HepG2 (cell line): ENCODE results near the gene BRSK2. TPM values are rescaled to one million over a fixed set of nuclear protein-coding genes. Genes with fewer than 3 reads are reported as not detected.

Experiments used
- ATAC-seq: fragments of 200-7000 bp; cut with Tn5 transposase; 3 replicates; pipeline ENCODE4 v1.9.1; 2020; ENCODE audit warnings: mild to moderate bottlenecking, moderate library complexity
- BruUV-seq: library from RNA; stranded (reverse); fragments of 400-500 nt; replicated peaks from 2 replicates; lab custom pipeline; 2021; lab: Mats Ljungman, UMichigan
- CTCF ChIA-PET: fragments of 300-600 bp; formaldehyde crosslinking; extraction: SDS; loops from one replicate; lab custom pipeline; 2021; ENCODE audit warnings: low total read pairs, inconsistent platforms, low intra/inter-chr PET ratio; lab: Yijun Ruan, JAX
- POLR2A ChIA-PET: fragments of 350-600 bp; sonication (Branson Sonifier 250); formaldehyde crosslinking; loops from one replicate; lab custom pipeline; 2020; ENCODE audit warnings: antibody characterized with exemption, inconsistent platforms; lab: Yijun Ruan, JAX
- DNase-seq: peaks from one replicate; pipeline ENCODE4 v3.0.0-alpha.2; 2015; ENCODE audit warnings: low spot score
- FAIRE-seq: peaks from 3 replicates; lab custom pipeline; 2011; peaks lifted over from hg19 to GRCh38; lab: Jason Lieb, UNC
- H2AFZ ChIP-seq: one replicate; pipeline ENCODE4 v1.6.1; 2011; ENCODE audit warnings: low read length, inconsistent platforms
- H3K27ac ChIP-seq: fragments of 300-600 bp; 3 replicates; pipeline ENCODE4 v1.8.0; 2011; ENCODE audit warnings: mixed run types, mild to moderate bottlenecking, mixed read lengths, low read length, inconsistent platforms; ENCODE audit not compliant: insufficient read depth; ENCODE audit errors: extremely low read length
- H3K27me3 ChIP-seq, 2 experiments: fragments of 200-600 bp in 1 of 2; 2 replicates in 1 of 2; 3 replicates in 1 of 2; pipeline versions ENCODE4 v1.6.0 to v1.8.0; 2011; ENCODE audit warnings: low read length in 2 of 2, mild to moderate bottlenecking in 2 of 2, moderate library complexity in 2 of 2, inconsistent platforms in 1 of 2; ENCODE audit not compliant: insufficient read depth in 2 of 2, control insufficient read depth in 1 of 2
- H3K36me3 ChIP-seq, 2 experiments: fragments of 200-600 bp in 1 of 2; replicated peaks in 1 of 2; 2 replicates in 1 of 2; 3 replicates in 1 of 2; pipeline versions ENCODE4 v1.5.1 to v1.8.0; 2011; ENCODE audit warnings: low read length in 2 of 2, inconsistent platforms in 1 of 2; ENCODE audit not compliant: insufficient read depth in 2 of 2, control insufficient read depth in 1 of 2
- H3K4me1 ChIP-seq: 2 replicates; pipeline ENCODE4 v1.5.1; 2012; ENCODE audit warnings: low read length, inconsistent platforms; ENCODE audit not compliant: insufficient read depth
- H3K4me2 ChIP-seq: 2 replicates; pipeline ENCODE4 v1.6.0; 2011; ENCODE audit warnings: low read depth, low read length, inconsistent platforms
- H3K4me3 ChIP-seq, 3 experiments: fragments of 200-600 bp in 1 of 3; sonication (generic), shearing (Covaris generic) in 1 of 3; replicated peaks in 1 of 3; 2 replicates each; pipeline ENCODE4 v1.5.1; 2011 to 2016; ENCODE audit warnings: low read length in 3 of 3, inconsistent platforms in 2 of 3, low read depth in 2 of 3, mild to moderate bottlenecking in 2 of 3, control low read depth in 1 of 3, mixed read lengths in 1 of 3; ENCODE audit not compliant: insufficient read depth in 1 of 3
- H3K79me2 ChIP-seq: one replicate; pipeline ENCODE4 v1.6.1; 2011; ENCODE audit warnings: low read length, inconsistent platforms; ENCODE audit not compliant: insufficient read depth
- H3K9ac ChIP-seq: 2 replicates; pipeline ENCODE4 v1.6.0; 2011; ENCODE audit warnings: mild to moderate bottlenecking, low read depth, low read length, inconsistent platforms; ENCODE audit not compliant: insufficient read depth
- H3K9me3 ChIP-seq: 2 replicates; pipeline ENCODE4 v1.5.1; 2012; ENCODE audit warnings: mild to moderate bottlenecking, low read length
- H4K20me1 ChIP-seq: 2 replicates; pipeline ENCODE4 v1.6.0; 2011; ENCODE audit warnings: inconsistent platforms, mild to moderate bottlenecking, low read length, moderate library complexity; ENCODE audit not compliant: insufficient read depth
- BHLHE40 ChIP-seq: IDR thresholded peaks from 2 replicates; pipeline ENCODE4 v1.6.1; 2011; ENCODE audit warnings: low read length, improper control_type of control experiment
- CEBPG ChIP-seq: IDR thresholded peaks from 2 replicates; pipeline ENCODE4 v1.6.1; 2016
- CREB1 ChIP-seq, 2 experiments: fragments of 450-650 bp in 1 of 2; IDR thresholded peaks; 2 replicates each; pipeline ENCODE4 v1.6.1; 2016 to 2017; ENCODE audit warnings: control low read depth in 1 of 2, mild to moderate bottlenecking in 1 of 2, missing compliant biosample characterization in 1 of 2, missing genetic modification characterization in 1 of 2
- NFE2L1 ChIP-seq: sonication (generic); formaldehyde crosslinking; IDR thresholded peaks from 2 replicates; pipeline ENCODE4 v1.4.0; 2020; ENCODE audit warnings: missing genetic modification reagents, mild to moderate bottlenecking, borderline replicate concordance
- SIN3A ChIP-seq: IDR thresholded peaks from 2 replicates; pipeline ENCODE4 v1.6.1; 2011; ENCODE audit warnings: low read depth, mild to moderate bottlenecking, control low read depth, low read length, borderline replicate concordance
- SRSF1 ChIP-seq: fragments of 200-400 bp; formaldehyde crosslinking; optimal IDR thresholded peaks from 2 replicates; pipeline ENCODE3; 2017; ENCODE audit warnings: mild to moderate bottlenecking, low read depth, low read length, moderate library complexity
- TP53 ChIP-seq: sonication (generic); formaldehyde crosslinking; conservative IDR thresholded peaks from 2 replicates; pipeline ENCODE4 v1.4.0; 2020; ENCODE audit warnings: missing genetic modification reagents
- ZNF446 ChIP-seq: sonication (generic); formaldehyde crosslinking; IDR thresholded peaks from 2 replicates; pipeline ENCODE4 v1.5.0; 2020; ENCODE audit warnings: mild to moderate bottlenecking, missing genetic modification reagents
- whole genome bisulfite sequencing: methylation state at CpG from one replicate; pipeline ENCODE4 v1.1.6; 2017; ENCODE audit warnings: low lambda C conversion rate; 5-methylcytosine and 5-hydroxymethylcytosine counted together
- in situ Hi-C: cut with HindIII; loops from 2 replicates; pipeline ENCODE4 v1.10.0; 2017; ENCODE audit warnings: low pct_unique_long_range_greater_than_20kb; ENCODE audit not compliant: extremely low pct_ligation_motif_present
- intact Hi-C: fragments of 100-400 bp; cut with micrococcal nuclease; formaldehyde crosslinking; loops from one replicate; pipeline ENCODE4 v1.10.0; 2022; ENCODE audit not compliant: unreplicated experiment
- polyA plus RNA-seq, 8 experiments: library from polyadenylated mRNA; depleted of rRNA in 3 of 8; stranded (reverse) in 7 of 8; unstranded in 1 of 8; fragments of >200 nt; fragmentation: Illumina TruSeq in 4 of 8; extraction: Trizol in 4 of 8; gene quantifications; 2 replicates each; pipeline versions ENCODE4 v1.2.1 to v1.2.3, GENCODE V29; 2011 to 2016; ENCODE audit warnings: low read depth in 4 of 8, missing spikeins in 1 of 8, mixed read lengths in 1 of 8; ENCODE audit not compliant: insufficient read depth in 1 of 8
- total RNA-seq, 5 experiments: library from RNA; depleted of rRNA; stranded (reverse); fragments of >200 nt; fragmentation: Illumina TruSeq; extraction: Trizol; gene quantifications; 2 replicates each; pipeline ENCODE4 v1.2.3, GENCODE V29; 2016; ENCODE audit warnings: low read depth in 1 of 5
- TF ChIP-seq, protein P1 (sequence below): sonication (generic); formaldehyde crosslinking; IDR thresholded peaks from 2 replicates; pipeline ENCODE4 v1.8.1; 2023; ENCODE audit warnings: mild to moderate bottlenecking, missing genetic modification reagents, borderline replicate concordance
- TF ChIP-seq, protein P2 (sequence below): sonication (generic); formaldehyde crosslinking; IDR thresholded peaks from 2 replicates; pipeline ENCODE4 v1.4.0; 2020; ENCODE audit warnings: missing genetic modification reagents, borderline replicate concordance
- TF ChIP-seq, protein P3 (sequence below): sonication (generic); formaldehyde crosslinking; IDR thresholded peaks from 2 replicates; pipeline ENCODE4 v1.5.1; 2020; ENCODE audit warnings: missing genetic modification reagents, mild to moderate bottlenecking, borderline replicate concordance
- TF ChIP-seq, protein P4 (sequence below): sonication (generic); formaldehyde crosslinking; IDR thresholded peaks from 2 replicates; pipeline ENCODE4 v1.4.0; 2020; ENCODE audit warnings: missing genetic modification reagents

Gene BRSK2
- total and polyA plus RNA-seq, 2 of the 13 experiments (the other 11 are each of a cell fraction or from before 2014, with no cell fraction given) = 0.74 to 1.1 TPM

DNA sequence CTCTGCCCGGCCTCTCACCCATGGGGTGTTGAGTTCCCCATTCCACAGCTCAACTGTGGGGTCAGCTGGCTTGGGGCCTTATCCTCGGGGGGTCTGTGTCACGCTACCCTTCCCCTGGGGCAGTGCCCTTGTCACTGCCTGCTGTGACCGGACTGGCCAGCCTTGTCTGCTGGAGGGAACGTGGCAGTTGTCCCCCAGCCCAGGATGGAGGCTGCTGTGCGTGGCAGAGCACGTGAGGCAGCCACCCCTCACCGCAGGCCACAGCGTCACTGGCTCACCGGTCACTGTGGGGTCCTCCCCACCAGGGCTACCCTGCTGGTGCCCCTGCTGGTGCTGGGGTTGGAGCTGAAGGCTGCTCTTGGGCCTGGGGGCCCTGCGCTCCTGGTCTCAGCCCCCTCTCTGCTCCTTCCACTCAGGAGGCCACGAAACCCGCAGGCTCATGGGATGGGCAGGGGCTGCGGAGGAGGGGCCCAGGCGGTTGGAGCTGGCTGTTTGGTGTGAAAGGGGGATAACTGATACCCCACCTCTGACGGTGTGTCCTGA lies 13.4 kb downstream of the BRSK2 start (continued):
- TF ChIP-seq SRSF1 (no peak), ZNF446 (CRISPR knock-in tag) (no peak), NFE2L1 (CRISPR knock-in tag) (no peak)
- TF ChIP-seq, all 625 proteins: peak for 0

DNA sequence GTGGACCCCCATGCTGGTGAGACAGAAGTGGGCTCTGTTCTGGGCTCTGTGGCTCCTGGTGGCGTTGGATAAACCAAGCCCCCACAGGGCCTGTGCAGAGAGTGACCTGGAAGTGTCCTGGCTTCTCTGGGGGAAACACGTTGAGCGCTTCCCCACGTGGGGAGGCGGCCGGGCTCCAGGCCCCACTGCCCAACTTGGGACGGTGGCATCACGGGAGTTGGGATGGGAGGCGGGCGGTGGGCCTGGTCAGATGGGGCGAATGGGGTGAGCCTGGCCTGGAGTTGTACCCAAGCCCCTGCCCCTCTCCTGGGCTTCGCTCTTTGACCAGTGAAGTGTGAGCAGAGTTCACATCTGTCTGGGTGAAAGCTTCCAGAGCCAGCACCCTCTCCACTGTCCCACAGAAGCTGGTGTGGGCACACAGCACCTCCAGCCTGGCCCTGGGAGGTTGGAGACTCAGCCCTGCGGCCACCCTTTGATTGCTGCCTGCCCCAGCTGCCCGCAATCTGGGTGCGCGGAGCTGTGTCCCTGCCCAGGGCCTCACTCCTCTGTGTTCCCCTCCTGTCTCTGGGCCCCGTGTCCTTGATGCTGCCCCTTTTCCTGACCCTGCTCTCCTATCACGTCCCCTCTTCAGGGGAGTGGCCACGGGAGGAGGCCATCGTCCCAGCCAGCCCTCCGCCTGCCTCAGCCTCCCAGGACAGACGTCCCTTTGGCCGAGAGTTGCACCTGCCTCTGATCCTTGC lies 14.2 kb downstream of the BRSK2 start:
- no peak for DNase-seq
- H3K4me2 ChIP-seq = no peak overlapping the region
- no peak overlapping the region for H3K27ac ChIP-seq
- no peak overlapping the region for H3K9ac ChIP-seq
- FAIRE-seq = no peak
- H3K36me3 ChIP-seq = no peaks in the 10 kb centered on the region
- no peak overlapping the region for H3K4me3 ChIP-seq
- H2AFZ ChIP-seq = no peak overlapping the region
- in situ Hi-C loops = no loop called here
- POLR2A ChIA-PET = no interaction called here
- no peak for ATAC-seq
- TF ChIP-seq TP53 (CRISPR knock-in tag) = no peak
- TF ChIP-seq, protein P1, sequence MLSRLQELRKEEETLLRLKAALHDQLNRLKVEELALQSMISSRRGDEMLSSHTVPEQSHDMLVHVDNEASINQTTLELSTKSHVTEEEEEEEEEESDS (CRISPR knock-in tag) = no peak
- no peak for TF ChIP-seq CEBPG (CRISPR knock-in tag)
- TF ChIP-seq SIN3A = no peak
- no peak for TF ChIP-seq CREB1 (IDR thresholded peaks at IDR 0.05)
- no peak for TF ChIP-seq CREB1 (CRISPR knock-in tag; IDR thresholded peaks at IDR 0.05)
- TF ChIP-seq, protein P2, sequence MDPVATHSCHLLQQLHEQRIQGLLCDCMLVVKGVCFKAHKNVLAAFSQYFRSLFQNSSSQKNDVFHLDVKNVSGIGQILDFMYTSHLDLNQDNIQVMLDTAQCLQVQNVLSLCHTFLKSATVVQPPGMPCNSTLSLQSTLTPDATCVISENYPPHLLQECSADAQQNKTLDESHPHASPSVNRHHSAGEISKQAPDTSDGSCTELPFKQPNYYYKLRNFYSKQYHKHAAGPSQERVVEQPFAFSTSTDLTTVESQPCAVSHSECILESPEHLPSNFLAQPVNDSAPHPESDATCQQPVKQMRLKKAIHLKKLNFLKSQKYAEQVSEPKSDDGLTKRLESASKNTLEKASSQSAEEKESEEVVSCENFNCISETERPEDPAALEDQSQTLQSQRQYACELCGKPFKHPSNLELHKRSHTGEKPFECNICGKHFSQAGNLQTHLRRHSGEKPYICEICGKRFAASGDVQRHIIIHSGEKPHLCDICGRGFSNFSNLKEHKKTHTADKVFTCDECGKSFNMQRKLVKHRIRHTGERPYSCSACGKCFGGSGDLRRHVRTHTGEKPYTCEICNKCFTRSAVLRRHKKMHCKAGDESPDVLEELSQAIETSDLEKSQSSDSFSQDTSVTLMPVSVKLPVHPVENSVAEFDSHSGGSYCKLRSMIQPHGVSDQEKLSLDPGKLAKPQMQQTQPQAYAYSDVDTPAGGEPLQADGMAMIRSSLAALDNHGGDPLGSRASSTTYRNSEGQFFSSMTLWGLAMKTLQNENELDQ (CRISPR knock-in tag) = no peak
- no peak for TF ChIP-seq BHLHE40
- TF ChIP-seq, protein P3, sequence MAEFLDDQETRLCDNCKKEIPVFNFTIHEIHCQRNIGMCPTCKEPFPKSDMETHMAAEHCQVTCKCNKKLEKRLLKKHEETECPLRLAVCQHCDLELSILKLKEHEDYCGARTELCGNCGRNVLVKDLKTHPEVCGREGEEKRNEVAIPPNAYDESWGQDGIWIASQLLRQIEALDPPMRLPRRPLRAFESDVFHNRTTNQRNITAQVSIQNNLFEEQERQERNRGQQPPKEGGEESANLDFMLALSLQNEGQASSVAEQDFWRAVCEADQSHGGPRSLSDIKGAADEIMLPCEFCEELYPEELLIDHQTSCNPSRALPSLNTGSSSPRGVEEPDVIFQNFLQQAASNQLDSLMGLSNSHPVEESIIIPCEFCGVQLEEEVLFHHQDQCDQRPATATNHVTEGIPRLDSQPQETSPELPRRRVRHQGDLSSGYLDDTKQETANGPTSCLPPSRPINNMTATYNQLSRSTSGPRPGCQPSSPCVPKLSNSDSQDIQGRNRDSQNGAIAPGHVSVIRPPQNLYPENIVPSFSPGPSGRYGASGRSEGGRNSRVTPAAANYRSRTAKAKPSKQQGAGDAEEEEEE (CRISPR knock-in tag) = no peak
- TF ChIP-seq, protein P4, sequence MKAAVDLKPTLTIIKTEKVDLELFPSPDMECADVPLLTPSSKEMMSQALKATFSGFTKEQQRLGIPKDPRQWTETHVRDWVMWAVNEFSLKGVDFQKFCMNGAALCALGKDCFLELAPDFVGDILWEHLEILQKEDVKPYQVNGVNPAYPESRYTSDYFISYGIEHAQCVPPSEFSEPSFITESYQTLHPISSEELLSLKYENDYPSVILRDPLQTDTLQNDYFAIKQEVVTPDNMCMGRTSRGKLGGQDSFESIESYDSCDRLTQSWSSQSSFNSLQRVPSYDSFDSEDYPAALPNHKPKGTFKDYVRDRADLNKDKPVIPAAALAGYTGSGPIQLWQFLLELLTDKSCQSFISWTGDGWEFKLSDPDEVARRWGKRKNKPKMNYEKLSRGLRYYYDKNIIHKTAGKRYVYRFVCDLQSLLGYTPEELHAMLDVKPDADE (CRISPR knock-in tag) = no peak
- TF ChIP-seq, all 625 proteins: peak for 0
- intact Hi-C loops = no loop called here
- CTCF ChIA-PET = no interaction called here
- no TSS peak for BruUV-seq
- no peaks in the 10 kb centered on the region for H3K79me2 ChIP-seq
- H3K27me3 ChIP-seq = peaks cover 13 to 72% of the 10 kb centered on the region in 2 experiments
- 33% methylated on average over 12 of the region's 23 CpGs for WGBS
- peaks cover 23% of the 10 kb centered on the region; the same call in 1 of the 2 replicates for H4K20me1 ChIP-seq
- H3K9me3 ChIP-seq = no peaks in the 10 kb centered on the region
- no peaks in the 10 kb centered on the region for H3K4me1 ChIP-seq
